Measurements from ENCODE around the gene SCUBE1. TPM values are rescaled to one million over a fixed set of nuclear protein-coding genes. Genes with fewer than 3 reads are reported as not detected.

The SCUBE1 gene
- total and polyA plus RNA-seq, 10 of the 15 experiments (the other 5 are each of a cell fraction or from before 2014, with no cell fraction given): not detected

DNA sequence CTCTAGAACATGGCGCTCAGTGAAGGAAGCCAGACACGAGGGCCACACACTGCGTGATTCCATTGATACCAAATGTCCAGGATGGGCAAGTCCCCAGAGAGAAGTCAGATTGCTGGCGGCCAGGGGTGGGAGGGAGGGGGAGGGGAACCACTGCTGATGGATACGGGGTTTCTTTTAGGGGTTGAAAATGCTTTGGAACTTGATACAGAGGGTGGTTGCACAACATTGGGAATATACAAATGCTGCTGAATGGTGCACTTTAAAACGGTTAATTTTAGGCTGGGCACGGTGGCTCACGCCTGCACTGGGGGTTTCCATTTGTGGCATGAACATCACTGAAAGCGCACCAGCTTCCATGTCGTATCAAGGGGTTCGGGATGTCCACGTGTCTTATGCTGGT lies 186.8 kb downstream of the SCUBE1 start:
- Histone ChIP-seq H2AFZ (ENCODE audit: control insufficient read depth, low read depth, low read length) (no peak overlapping the region), H3K9me3 (replicated peaks; ENCODE audit: control insufficient read depth, insufficient read depth, low read length) (no peaks in the 10 kb centered on the region), H3K36me3 (ENCODE audit: control insufficient read depth in 2 of 2, insufficient read depth in 2 of 2, low read length in 1 of 2) (no peaks in the 10 kb centered on the region), H4K20me1 (ENCODE audit: control insufficient read depth, insufficient read depth) (no peaks in the 10 kb centered on the region), H3K4me1 (ENCODE audit: control insufficient read depth, insufficient read depth, low read length) (peaks cover 8% of the 10 kb centered on the region), H3K79me2 (ENCODE audit: control insufficient read depth, insufficient read depth, low read length) (no peaks in the 10 kb centered on the region; the same call in 1 of the 2 replicates), H3K4me2 (ENCODE audit: control insufficient read depth, insufficient read depth) (no peak overlapping the region), H3K4me3 (no peak overlapping the region), H3K27ac (ENCODE audit: control insufficient read depth, insufficient read depth) (no peak overlapping the region), H3K27me3 (replicated peaks in 1 of 2; ENCODE audit: control insufficient read depth in 2 of 2, insufficient read depth in 2 of 2, low read length in 1 of 2) (no peaks in the 10 kb centered on the region; a peak in 1 of 4 replicates), H3K9ac (ENCODE audit: control insufficient read depth, insufficient read depth, low read length) (no peak overlapping the region)
- intact Hi-C loops (cut with micrococcal nuclease; ENCODE audit: unreplicated experiment) (no loop called here), in situ Hi-C loops (cut with MboI) (no loop called here)
- DNase-seq (ENCODE audit: low read depth, low spot score): no peak
- no peak for ATAC-seq
- no TSS peak for BruUV-seq (replicated peaks)
- TF ChIP-seq SIX5 (IDR thresholded peaks at IDR 0.05; ENCODE audit: low read depth, low read length, severe bottlenecking) (no peak), RELA (IDR thresholded peaks at IDR 0.05; ENCODE audit: borderline replicate concordance, partially characterized antibody) (no peak), BACH1 (IDR thresholded peaks at IDR 0.05; ENCODE audit: borderline replicate concordance) (no peak), ZSCAN29 (IDR thresholded peaks at IDR 0.05) (no peak), EP300 (IDR thresholded peaks at IDR 0.05; ENCODE audit: borderline replicate concordance in 1 of 2, control insufficient read depth in 1 of 2, low read depth in 2 of 2, low read length in 2 of 2) (no peak), RFX5 (IDR thresholded peaks at IDR 0.05; ENCODE audit: low read depth, low read length) (no peak), ZNF24 (IDR thresholded peaks at IDR 0.05) (no peak), BHLHE40 (IDR thresholded peaks at IDR 0.05; ENCODE audit: borderline replicate concordance in 1 of 2, low read depth in 2 of 2, low read length in 1 of 2) (no peak)
- ChIA-PET RAD21 (ENCODE audit: unreplicated experiment) (no interaction called here), SMC1A (ENCODE audit: uncharacterized antibody, unreplicated experiment) (no interaction called here), CTCF (no interaction called here), POLR2A (no interaction called here)
- FAIRE-seq: no peak
- 73% methylated on average over 11 of the region's 12 CpGs for WGBS (ENCODE audit: insufficient coverage, insufficient replicate concordance, low lambda C conversion rate, missing lambda C conversion rate)

GRCh38 chr22:43155789-43156188 lies 187.4 kb downstream of the SCUBE1 start:
- H3K9ac ChIP-seq (ENCODE audit: control insufficient read depth, insufficient read depth, low read length): no peak overlapping the region
- H3K9me3 ChIP-seq (replicated peaks; ENCODE audit: control insufficient read depth, insufficient read depth, low read length): no peaks in the 10 kb centered on the region
- H3K36me3 ChIP-seq (ENCODE audit: control insufficient read depth in 2 of 2, insufficient read depth in 2 of 2, low read length in 1 of 2): no peaks in the 10 kb centered on the region
- ATAC-seq (no peak), DNase-seq (ENCODE audit: low read depth, low spot score) (no peak), FAIRE-seq (no peak)
- no TSS peak for BruUV-seq (replicated peaks)
- POLR2A ChIA-PET: no interaction called here
- WGBS (ENCODE audit: insufficient coverage, insufficient replicate concordance, low lambda C conversion rate, missing lambda C conversion rate): 23% methylated on average over 5 of the region's 5 CpGs
- no peak overlapping the region for H3K27ac ChIP-seq (ENCODE audit: control insufficient read depth, insufficient read depth)
- H4K20me1 ChIP-seq (ENCODE audit: control insufficient read depth, insufficient read depth): no peaks in the 10 kb centered on the region
- RAD21 ChIA-PET (ENCODE audit: unreplicated experiment): no interaction called here
- no peaks in the 10 kb centered on the region; a peak in 1 of 4 replicates for H3K27me3 ChIP-seq (replicated peaks in 1 of 2; ENCODE audit: control insufficient read depth in 2 of 2, insufficient read depth in 2 of 2, low read length in 1 of 2)
- intact Hi-C loops (cut with micrococcal nuclease; ENCODE audit: unreplicated experiment) (no loop called here), in situ Hi-C loops (cut with MboI) (no loop called here)
- no peaks in the 10 kb centered on the region; the same call in 1 of the 2 replicates for H3K79me2 ChIP-seq (ENCODE audit: control insufficient read depth, insufficient read depth, low read length)
- no peak overlapping the region for H3K4me3 ChIP-seq
- H2AFZ ChIP-seq (ENCODE audit: control insufficient read depth, low read depth, low read length): no peak overlapping the region
- CTCF ChIA-PET: no interaction called here
- H3K4me2 ChIP-seq (ENCODE audit: control insufficient read depth, insufficient read depth): no peak overlapping the region
- peaks cover 8% of the 10 kb centered on the region for H3K4me1 ChIP-seq (ENCODE audit: control insufficient read depth, insufficient read depth, low read length)
- SMC1A ChIA-PET (ENCODE audit: uncharacterized antibody, unreplicated experiment): no interaction called here
- TF ChIP-seq MEF2B (IDR thresholded peaks at IDR 0.05; ENCODE audit: partially characterized antibody, poor library complexity, severe bottlenecking) (peak; percentile 80), KAT2A (conservative IDR thresholded peaks at IDR 0.05; ENCODE audit: control insufficient read depth, low read depth, low read length) (no peak), ZNF384 (IDR thresholded peaks at IDR 0.05; ENCODE audit: borderline replicate concordance, low read depth, low read length) (no peak), RELA (IDR thresholded peaks at IDR 0.05; ENCODE audit: borderline replicate concordance, partially characterized antibody) (peak; percentile 65), MTA2 (IDR thresholded peaks at IDR 0.05; ENCODE audit: low read depth) (0 out of 2 replicates have a peak, but pooled peaks have one; percentile 15), IKZF1 (conservative IDR thresholded peaks at IDR 0.05) (peak; percentile 69), YBX1 (IDR thresholded peaks at IDR 0.05) (no peak), POLR2AphosphoS2 (IDR thresholded peaks at IDR 0.05; ENCODE audit: low read depth, low read length) (no peak), IKZF2 (IDR thresholded peaks at IDR 0.05) (peak in 1 of 2 experiments; percentile 29; a peak in 1 of 4 replicates), RCOR1 (conservative IDR thresholded peaks at IDR 0.05; ENCODE audit: low read depth, low read length) (no peak)
- TF ChIP-seq, protein P1, sequence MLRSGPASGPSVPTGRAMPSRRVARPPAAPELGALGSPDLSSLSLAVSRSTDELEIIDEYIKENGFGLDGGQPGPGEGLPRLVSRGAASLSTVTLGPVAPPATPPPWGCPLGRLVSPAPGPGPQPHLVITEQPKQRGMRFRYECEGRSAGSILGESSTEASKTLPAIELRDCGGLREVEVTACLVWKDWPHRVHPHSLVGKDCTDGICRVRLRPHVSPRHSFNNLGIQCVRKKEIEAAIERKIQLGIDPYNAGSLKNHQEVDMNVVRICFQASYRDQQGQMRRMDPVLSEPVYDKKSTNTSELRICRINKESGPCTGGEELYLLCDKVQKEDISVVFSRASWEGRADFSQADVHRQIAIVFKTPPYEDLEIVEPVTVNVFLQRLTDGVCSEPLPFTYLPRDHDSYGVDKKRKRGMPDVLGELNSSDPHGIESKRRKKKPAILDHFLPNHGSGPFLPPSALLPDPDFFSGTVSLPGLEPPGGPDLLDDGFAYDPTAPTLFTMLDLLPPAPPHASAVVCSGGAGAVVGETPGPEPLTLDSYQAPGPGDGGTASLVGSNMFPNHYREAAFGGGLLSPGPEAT (IDR thresholded peaks at IDR 0.05; ENCODE audit: low read depth): peak; percentile 55; the same call in 1 of the 2 replicates

All from GM12878 (cell line).